GM19452 (cell line): ENCODE measurements around the gene CPA3.

ENCODE experiments used
- ATAC-seq: cut with Tn5 transposase; IDR thresholded peaks from one replicate; pipeline ENCODE4 v1.9.1; 2021; ENCODE audit not compliant: unreplicated experiment

CPA3 gene

DNA sequence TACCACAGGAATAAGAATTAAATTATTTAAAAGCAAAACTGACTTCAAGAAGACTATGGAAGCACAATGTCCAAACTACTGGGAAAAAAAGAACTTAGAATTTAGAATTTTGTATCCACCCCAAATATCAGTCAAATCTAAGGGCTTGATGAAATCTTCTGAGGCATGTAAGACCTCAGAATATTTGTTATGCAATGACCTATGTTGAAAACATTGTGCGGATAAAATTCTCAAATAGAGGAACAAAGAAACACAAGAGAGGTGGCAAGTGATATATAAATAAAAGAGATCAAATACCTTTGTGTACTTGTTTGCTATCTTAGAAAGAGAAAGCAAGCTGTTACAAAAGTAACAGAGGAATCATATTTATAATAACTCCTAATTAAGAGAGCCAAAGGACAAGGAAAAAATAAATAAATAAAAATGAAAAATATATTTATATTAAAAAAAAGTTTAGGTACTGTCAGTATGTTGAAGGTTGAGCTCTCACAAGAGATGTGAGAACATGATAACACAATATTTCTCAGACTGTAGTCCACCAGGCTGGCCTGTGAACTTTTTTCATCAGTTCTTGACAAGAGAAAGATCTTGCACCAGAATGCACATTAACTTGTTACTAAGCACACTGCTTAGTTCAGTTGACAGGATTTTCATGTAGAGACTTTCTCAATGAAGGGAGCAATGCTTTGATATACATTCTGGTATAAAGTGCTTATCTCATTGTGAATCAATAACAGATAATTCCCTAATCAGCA, 50.0 kb downstream of the CPA3 start:
- ATAC-seq, result no peak

DNA sequence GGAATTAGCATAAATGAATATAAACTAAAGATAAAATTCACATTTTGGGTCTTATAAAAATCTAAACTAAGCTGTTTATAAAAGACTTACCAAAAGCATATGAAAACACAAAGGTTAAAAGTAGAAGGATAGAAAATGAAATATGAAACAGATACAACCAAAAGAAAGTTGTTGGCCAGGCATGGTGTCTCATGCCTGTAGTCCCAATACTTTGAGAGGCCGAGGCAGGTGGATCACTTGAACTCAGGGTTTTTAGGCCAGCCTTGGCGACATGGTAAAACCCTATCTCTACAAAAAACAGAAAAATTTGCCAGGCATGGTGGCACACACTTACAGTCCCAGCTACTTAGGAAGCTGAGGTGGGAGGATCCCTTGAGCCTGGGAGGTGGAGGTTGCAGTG, 51.0 kb downstream of the CPA3 start:
- no peak for ATAC-seq

DNA sequence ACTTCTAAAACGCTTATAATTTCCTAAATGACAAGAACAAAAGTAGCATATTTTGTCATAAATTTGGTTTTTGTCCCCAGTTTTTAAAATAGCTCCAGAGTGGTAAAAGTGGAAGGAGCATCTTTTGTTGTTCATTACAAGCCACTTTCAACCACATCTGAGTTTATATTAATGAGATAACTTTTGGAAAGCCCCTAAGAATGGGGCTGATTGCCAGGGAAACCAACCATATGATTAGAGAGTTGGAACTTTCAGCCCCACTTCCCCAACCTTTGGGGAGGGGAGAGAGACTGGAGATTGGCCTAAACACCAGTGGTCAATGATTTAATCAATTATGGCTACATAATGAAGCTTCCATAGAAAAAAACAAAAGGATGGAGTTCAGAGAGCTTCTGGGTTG, 57.4 kb downstream of the CPA3 start:
- peak; percentile 52 for ATAC-seq

DNA sequence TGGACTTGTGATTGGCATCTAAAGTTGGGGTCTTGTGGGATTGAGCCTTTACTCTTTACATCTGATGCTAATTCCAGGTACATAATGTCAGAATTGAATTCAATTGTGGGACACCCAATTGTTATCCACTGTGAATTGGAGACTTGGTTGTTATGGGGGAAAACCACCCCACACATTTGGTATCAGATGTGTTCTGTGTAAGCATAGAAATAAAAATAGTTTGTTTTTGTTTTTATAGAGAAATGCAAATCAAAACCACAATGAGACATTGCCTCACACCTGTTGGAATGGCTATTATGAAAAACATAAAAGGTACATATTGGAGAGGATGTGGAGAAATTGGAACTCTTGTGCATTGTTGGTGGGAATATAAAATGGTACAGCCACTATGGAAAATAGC, 58.5 kb downstream of the CPA3 start:
- ATAC-seq, result no peak

DNA sequence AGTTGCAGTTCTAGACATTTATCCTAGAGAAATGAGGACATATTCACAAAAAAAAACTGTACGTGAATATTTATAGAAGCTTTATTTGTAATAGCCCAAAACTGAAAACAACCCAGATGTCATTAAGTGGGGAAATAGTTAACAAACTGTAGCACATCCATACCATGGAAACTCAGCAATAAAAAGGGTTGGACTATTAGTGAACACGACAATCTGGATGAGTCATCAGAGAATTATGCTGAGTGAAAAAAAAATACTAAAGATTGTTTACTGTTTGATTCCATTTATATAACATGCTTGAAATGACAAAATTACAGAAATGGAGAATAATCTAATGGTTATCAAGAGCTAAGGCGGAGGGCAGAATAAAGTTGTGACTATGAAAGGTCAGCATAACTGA, 59.5 kb downstream of the CPA3 start:
- no peak for ATAC-seq

DNA sequence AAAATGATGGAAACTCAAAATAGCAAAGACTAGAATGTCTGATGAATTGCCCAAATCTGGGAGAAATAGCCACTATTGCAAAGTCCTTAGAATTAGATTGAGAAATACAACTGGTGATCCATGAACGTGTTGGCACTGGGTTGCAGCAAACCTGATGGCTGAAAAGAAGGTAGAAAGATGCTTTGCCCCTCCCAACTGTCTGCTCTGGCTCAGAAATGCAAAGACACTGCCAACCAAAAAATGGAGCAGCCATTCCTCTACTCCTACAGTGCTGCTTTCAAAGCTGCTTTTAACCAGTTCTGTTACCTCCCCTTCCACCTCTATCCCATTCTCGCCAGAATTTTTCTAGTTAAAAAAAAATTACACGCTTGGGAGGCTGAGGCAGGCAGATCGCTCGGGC, 60.7 kb downstream of the CPA3 start:
- ATAC-seq, result no peak

DNA sequence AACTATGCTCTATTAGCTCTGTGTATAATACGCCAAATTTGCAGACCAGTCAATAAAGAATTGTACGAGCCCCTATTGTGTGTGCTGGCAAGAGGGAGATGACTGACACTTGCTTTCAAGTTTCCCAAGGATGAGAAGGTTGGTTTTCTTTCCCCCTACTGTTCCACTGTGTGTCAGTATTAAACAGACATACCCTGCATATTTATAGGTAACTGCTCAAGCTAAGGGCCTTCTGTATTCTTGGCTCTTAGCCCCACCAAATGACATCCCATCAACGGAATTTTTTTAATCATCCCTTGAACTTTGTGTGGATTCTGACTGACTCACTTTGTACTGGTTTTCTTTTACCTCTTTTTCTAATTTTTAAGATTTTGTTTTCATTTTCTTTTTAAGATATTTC, 65.7 kb downstream of the CPA3 start:
- no peak for ATAC-seq

DNA sequence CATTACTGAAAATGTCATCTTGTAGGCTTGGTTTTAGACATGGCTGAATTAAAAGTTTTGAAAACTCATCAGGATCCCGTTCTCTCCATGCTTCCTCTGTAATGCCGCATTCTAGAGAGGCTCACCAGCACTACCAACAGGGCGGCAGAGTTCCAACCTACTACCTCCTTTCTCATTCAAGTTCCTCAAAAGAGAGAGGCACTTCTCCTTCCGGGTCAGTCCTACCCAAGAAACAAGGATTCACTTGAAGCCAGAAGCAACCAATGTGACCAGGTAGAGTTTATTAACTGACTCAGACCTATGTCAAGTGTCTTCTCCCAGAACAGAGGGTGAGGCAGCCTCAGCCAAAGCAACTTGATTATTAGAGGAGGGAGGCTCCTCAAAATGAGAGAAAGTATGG, 66.5 kb downstream of the CPA3 start:
- ATAC-seq, result no peak

DNA sequence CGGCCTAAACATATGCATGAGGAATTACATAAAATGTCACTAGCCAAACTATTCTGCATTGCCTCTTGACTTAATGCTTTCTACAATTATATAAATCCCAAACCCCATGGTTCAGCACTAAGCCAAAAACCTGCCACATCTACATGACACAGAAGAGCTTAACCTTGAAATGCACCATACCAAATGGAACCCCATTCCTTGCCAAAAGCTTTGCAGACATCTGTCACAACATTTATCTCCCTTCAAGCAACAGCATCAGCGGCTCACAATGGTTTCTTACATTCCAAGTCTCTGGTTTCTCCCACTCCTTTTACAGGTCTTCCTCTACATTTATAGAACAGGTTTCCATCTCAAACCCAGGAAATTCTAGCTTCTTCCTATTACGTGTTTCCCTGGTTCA, 67.9 kb downstream of the CPA3 start:
- no peak for ATAC-seq

DNA sequence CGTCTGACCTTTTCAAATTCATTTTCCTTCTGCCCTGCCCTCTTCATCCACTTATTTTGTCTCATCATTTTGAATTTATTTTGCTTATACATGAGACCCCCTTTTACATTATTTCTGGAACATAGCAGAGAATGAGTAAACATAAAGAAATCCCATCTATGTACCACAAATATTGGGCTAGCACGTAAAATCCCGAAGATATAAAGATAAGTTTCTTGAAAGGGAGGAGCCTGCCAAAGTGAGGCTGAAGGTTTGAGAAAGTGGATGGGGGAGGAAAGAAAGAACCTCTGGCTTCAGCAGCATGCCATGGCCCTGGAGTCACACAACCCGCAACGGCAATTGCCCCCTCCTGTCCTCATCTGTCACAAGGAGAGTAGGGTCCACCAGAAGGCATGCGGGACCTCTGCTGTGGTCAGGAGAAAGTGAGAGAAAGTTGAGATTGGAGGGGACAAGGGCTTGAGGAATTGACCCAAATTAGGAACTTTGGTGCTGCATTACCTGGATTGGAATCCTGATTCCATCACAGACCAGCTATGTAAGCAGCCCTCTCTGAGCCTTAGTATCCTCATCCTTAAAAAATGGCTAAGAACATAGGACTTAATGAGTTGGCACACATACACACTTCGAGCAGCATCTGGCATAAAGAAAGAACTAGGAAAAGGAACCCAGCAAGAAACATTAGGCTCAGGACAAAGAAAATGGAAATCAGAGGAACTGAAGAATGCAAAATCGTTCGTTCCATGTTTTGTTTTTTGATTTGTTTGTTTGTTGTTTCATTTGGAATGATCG, 72.6 kb downstream of the CPA3 start:
- ATAC-seq, result no peak

DNA sequence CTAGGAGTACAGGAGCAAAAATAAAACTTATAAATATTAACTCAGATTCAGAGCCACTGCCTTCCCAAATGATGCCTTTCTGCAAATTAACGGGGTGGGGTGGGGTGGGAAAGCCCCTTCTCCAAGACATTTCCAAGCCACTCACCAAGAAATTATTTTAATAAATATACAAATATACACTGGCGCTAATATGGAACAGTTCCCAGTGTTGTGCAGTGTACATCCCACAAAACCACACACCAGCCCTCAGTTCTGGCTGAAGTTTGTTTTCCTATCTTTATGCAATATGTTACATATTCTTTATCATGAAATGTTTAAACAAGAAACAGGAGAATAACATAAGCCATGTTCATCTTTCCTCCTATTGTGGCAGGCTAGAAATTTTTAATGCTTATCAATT, 73.2 kb downstream of the CPA3 start:
- no peak for ATAC-seq

DNA sequence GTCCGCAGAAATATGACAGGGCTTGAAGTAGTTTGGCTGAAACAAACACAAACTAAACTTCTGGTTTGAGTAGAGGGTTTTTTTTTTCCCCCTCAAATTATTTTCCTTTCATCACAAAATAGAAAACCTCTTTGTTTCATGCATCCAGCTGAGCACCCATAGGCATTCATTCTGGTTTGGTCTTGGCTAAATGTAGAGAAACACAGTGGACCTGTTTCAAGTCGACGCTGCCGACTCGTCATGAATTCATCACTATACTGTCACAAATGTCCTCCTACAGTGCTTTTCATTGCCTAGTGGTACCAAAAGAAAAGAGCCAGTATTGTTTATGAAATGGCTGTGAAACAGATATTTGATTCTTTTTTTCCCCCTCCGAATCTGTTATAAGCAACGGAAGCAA, 73.8 kb downstream of the CPA3 start:
- no peak for ATAC-seq

DNA sequence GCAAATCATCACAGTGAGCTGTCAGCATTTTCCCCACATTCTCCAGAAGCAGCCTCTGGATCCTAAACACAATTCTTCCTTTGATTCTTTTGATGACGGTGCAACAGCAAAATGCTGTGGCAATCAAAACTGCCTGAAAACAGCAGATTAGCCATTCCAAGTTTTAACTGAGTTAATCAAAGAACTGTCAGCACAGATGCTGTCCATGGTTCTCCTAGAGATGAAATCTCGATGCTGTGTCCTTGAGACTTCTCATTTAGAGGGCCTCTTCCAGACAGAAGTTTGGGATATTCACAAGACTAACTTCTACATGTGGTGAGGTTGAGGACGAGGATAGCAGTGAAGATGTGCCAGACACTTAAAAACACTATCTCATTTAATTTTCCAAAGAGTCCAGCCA, 75.9 kb downstream of the CPA3 start:
- ATAC-seq, result no peak

DNA sequence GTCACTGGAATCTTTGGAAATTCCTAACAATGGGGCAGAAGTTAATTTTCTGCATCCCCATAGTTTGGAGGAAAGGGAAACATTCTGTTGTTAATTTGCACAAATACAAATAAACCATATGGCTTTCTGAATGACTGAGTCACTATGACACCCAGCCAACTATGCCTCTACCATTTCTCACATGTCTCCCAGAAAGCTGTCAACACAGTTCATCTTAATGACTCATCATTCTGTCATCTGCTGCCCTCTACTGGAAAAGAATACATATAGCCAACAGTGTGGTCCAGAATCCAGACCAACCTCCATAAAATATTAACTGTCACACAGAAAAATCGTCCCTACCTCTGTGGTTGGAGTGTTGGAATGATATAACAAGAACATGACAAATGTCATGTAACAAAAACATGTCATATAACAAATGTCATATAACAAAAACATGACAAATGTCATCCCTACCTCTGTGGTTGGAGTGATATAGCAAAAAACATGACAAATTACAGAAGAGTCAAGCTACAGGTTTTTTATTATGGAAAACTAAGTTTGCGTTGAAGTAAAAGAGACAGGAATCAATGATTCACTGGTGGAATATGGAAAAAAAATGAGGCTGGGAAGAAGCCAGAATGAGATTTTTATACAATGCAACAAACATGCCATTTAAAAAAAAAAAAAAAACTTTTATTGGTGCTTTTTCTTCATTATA, 78.6 kb downstream of the CPA3 start:
- peak; percentile 97 for ATAC-seq

DNA sequence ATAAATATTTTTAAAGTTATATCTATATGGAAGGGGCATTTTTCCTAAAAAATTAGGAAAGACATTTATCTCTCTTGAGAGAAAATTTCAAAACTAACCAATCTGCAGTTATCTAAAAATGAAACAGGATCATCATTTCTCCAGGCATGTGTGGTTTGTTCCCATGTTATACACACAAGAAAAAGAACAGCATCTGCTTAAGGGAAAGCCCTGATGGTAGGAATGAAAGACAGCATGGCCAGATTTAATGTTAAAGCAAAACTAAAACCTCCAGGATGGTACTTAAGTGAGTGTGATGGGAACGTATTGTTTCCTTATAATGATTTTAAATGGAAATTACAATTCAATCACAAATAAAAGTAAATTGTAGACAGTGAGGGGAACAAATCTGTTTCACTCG, 80.0 kb downstream of the CPA3 start:
- no peak for ATAC-seq
